ENCODE results near the gene POLR3G.

The POLR3G gene, protein sequence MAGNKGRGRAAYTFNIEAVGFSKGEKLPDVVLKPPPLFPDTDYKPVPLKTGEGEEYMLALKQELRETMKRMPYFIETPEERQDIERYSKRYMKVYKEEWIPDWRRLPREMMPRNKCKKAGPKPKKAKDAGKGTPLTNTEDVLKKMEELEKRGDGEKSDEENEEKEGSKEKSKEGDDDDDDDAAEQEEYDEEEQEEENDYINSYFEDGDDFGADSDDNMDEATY

DNA sequence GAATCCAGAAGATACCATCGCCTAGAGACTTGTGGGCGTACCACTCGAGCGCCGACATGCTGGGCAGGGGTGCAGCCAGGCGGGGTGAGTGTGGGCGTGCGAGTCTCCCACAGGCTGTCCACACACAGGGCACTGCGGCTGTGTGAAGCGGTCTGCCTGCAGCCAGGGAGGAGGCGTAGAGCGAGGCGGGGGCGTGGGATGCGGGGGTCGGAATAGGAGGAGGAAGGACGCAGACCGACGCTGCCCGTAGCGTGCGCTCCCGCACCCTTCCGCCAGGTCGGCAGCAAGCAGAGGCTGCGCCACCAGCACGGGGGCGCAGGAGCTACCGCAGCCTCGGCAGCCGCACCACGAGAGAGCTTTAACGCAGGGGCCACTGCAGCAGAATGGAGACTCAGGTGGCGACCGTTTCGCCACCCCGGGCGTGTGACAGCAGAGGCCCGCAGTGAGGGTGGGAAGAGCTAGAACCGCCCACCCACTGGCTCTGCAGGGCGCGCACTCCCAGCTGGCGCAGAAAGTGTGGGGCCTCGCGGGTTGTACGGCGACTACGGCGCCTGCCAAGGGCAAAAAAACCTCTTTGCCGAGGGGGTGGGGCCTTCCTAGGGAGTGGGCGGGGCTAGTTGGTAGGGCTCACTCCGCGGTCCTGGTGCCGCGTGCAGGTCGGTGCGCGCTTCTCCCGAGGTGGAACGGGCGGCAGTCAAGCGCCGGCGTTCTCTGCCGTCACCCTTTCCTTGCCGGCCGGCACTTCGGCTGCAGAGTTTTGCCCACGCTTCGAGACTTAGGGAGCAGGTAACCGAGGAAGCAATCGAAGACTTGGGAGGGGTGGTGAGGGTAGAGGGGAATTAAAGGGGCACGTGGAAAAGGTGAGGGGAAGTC lies at the start of gene POLR3G, which contains the start of gene MBLAC2:
TSS of gene POLR3G (plus strand) at position 630 of the 873 bp plus-strand sequence. CDS start 10,704 bp downstream, outside the sequence.
TSS of gene MBLAC2 (minus strand) at position 537 of the 873 bp plus-strand sequence. CDS start at position 58, 479 bp downstream.
- DNase-seq: peak; percentile 69

DNA sequence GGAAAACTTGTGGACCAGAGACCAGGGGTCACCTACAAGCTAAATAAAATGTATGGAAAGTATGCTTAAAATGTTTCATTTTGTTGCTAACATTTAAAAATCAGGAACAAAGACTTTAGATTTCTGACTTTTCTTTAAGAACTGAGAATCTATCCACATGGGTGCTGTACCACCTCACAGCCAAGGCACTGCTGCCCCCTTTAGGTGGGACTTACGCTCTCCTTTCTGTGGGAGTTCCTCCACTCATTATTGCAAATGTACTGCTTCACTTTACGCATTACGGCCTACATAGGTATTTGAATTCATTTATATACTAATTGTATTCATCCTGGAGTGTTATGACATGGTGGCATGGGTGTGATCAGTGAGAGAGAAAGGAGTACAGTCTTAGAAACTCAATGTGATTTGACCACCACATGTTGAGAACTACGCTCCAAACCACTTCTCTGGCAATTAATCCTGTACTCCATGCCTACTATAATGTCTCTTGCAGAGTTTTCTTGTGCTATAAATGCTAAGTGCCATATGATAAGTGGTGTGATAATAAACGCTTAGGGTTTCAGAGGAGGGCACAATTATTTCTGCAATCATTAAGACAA lies 40.4 kb upstream of the POLR3G start:
- no peak for DNase-seq

DNA sequence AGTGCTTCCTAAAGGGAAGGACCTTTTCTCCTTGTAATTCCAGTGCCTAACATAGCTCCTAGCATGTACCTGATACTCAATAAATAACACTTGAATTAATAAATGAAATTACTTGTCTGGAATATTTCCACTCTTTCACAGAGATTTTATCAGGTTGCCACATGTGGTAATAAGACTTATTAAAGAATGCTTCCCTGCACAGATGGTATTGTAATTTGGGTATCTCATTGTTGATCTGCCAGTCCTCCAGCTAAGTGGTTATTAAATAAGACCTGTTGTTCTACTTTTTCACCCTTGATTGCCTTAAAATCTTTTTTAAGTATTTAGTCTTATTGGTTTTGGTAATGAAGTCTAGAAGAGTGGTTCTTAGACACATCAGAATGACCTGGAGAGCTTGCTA lies 37.0 kb upstream of the POLR3G start:
- DNase-seq: no peak

DNA sequence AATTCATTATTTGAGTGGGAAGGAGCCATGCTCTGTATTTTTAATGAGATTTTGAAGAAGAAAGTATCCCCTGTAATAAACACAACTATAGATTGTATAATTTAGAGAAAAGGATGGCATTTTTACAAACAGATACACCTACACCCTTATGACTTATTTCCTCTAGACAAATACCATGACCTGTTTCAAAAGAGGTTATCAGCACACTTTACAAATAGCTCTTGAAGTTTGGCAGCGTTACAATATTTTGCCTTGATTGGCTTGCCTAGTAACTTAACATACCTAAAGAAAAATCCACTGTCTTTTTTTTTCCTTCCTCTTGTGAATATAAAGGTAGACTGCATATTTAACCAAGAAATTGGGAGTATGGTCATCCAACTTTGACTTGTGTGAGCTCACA lies 36.6 kb upstream of the POLR3G start:
- no peak for DNase-seq

DNA sequence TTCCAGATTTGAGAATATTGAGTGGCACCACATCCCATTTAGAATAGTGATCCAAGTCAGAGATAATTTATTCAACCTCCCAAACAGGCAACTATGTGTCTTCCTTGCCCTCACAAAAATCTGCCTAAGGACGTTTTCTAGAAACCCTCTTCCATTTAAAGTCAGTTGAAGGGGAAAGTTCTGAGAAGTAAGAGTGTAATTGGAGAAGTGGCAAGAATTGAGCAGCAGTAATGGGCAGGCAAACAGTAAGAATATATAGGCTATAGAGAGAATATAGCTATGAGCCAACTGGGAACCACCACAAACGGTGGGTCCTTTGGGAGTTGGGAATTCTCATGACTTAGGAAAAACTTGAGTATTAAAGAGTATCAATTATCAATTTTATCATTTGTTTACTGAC lies 34.0 kb upstream of the POLR3G start:
- no peak for DNase-seq

DNA sequence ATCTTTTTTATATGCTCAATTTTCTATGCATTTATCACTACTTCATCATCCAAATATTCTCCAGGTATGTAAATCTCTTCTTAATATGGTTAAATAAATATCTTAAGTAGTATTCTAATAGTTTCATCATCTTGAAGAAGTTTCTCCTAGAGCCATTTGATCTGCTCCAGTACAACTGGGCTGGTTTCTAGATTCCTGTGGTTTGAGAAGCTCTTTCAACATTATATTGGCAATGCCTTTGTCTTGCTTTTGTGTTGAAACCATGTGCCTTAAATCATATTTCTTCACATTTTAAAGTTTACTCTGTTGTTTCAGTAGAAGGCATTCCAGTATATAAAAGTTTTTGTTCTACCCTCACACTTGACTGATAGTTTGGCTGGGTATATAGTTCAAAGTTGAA lies 27.7 kb upstream of the POLR3G start:
- DNase-seq: no peak

DNA sequence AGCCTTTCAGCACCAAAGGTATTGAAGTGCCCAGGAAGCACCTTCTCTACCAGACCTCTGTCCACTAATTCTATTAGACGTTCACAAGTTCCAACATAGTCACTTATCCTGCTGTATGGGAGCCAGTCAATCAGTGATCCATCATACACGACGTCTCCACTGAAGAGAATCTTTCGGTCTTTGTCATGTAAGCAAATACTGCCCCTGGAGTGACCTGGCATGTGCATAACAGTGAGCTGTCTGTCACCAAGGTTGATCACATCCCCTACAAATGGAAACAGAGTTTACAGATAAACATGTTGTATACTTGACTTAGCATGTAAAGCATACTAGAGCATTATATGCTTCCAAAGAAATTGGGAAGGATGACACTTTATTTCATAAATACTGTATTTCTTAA lies 13.4 kb upstream of the POLR3G start:
- DNase-seq: no peak

DNA sequence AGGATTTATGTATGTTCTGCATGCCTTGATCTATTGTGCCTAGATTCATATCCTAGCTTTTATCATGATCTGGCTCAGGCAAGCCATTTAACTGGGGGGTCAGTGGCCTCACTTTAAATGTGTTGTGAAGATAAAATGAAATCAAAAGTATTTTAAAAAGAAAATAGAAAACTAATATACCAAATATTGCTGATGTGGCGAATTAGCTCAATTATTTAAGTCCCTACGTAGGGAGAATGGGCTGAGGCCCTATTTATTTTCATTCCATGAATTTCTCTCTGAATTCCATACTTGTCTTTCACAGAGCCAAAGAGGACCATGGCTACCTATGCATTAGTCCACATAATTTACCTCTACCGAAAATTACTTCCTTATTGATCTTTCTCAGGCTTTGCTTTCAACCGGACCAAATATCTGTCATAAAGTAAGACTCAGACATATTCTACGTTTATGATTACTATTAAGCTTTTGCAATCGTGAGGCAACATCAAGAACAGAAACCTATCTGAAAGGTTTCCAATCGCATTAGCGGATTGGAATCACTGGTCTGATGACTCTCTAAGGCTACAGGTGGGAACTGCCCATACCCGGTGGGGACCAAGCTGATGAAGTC lies 1.8 kb upstream of the POLR3G start:
- DNase-seq: no peak

DNA sequence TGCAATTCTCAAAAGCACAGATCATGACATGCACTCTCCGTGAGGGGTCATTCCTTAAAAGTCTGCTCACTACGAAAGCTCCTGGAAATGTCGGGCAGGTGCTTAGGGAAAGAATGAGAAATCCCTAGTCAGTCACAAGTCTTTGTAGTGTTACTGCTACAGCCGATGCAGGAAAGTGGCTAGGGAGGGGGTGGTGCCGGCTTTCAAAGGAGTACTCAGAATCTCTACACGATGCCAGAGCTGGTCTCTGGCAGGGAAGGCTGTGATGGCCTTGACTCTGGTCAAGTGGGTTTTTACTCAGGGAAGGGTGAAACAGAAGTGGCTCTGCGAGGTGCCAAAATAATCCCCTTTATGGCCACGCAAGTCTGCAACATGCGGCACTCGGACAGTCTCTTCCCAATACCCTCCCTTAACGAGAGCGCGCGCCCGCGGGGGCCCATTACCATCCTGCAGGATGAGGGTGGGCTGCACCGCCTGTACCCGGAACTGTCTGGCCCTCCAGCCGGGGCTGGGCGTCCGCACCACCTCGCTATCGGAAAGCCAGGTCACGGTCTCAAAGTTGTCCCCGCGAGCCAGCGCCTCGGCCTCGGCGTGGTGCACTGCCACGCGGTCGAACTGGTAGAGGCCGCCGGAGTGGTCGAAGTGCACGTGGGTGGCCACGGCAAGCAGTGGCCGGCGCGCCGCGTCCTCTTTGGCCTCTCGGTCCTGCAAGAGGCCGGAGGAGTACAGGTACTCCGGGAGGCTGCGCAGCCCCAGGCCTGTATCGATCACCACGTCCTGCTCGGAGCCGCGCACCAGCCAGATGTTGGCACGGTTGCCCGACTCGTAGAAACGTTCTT lies 1.0 kb upstream of the POLR3G start:
- DNase-seq: no peak

DNA sequence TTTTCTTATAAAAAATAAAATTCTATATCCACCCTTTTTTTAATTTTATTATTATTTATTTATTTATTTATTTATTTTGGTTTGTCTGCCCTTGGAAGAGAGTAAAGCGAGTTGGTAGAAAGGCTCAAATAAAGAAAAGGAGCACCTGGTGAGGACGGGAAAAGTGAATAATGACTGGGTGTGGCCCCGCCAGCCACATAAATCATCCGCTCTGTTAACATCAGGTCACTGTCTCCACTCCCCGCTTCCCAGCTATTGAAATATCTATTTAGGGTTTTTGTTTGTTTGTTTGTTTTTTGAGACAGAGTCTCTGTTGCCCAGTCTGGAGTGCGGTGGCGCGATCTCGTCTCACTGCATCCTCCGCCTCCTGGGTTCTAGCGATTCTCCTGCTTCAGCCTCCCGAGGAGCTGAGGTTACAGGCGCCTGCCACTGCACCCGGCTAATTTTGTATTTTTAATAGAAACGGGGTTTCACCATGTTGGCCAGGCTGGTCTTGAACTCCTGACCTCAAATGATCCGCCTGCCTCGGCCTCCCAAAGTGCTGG lies 844 bp downstream of the POLR3G start:
- no peak for DNase-seq

DNA sequence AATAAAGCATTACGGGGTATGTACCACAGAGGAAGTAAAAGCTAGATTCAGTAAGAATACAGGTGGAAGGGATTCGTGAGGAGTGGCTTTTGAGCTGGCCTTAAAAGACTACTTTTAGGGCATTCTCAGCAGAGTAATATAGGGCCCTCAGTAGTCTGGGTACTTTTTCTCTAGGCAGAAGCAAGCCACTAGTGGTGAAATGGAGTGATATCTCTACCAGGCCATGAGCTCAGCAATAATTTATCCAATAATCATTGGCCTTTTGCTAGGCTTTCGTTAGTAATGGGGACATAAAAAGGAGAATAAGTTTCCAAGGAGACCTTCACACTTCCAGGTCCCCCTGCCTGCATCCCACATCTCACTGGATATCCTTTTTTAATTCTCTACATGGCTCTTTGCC lies 1.7 kb downstream of the POLR3G start:
- no peak for DNase-seq

DNA sequence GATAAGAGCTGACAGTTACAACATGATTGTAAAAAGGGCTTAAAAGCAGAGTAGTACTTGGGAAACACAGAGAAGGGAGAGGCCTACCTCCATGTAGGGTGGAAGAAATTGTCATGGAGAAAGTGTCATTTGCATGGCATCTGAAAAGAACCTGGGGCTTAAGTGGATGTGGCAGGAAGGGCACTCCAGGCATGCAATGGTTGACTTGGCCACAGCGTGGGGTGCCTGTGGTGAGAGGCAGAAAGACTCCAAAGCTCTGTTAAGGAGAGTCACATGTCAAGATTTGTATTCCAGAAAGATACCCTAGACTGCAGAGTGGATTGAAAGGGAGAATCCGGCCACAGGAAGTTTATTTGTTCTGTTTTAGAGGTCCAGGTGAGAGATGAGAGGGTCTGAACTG lies 2.4 kb downstream of the POLR3G start:
- no peak for DNase-seq

DNA sequence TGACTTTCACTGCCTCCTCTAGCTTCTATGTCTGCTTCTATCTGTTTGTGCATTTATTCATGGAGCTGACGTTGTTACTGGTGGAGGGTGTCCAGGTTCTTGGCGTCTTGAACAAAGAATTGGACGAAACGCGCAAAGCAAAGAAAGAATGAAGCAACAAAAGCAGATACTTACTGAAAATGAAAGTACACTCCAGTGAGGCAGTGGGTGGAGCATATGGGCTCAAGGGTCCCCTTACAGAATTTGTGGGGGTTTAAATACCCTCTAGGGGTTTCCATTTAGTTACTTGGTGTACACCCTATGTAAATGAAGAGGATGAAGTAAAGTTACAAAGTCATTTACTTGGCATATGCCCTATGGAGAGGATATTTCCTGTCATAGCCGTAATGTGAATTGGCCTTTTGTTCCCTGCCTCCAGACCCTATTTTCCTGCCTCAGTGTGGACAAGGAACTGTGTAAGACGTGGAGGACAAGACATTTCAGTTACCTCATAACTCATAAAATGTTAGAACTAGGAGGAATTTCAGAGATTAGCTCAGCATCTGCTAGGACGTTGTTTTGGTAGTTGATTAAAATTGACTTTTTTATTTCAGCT lies 3.1 kb downstream of the POLR3G start:
- no peak for DNase-seq

DNA sequence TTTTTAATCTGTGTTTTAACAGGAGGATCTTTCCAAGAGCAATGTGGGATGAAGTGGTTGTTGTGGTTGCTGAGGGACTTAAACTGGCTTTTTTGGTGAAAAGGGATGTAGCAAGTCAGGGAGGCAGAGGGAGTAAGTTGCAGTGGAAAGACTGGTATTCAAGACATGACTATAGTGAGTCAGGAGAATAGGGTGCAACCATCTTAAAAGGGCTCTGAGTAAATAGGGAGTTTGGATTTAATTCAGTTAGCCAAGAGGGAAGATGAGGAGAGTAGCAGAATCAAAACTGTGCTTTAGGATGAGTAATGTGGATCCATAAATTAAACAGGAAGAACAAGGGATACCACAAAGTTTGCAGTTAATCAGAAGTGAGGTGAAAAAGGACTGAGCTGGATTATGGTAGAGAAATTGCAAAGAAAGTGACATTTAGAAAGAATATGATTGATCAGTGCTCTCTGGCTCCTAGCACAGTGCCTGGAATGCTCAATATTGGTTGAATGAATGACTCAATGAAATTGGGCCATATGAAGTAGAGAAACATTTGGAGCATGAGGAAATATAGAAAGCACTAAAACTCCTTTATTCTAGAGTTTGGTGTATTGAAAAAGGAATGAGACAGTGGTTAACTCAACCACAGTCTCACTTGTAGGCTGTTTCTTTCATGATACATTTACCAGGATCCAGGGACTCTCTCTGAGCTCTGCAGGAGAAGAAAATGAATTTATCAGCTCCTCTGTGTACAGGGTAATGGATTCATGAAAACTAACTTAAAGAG lies 5.1 kb downstream of the POLR3G start:
- no peak for DNase-seq

DNA sequence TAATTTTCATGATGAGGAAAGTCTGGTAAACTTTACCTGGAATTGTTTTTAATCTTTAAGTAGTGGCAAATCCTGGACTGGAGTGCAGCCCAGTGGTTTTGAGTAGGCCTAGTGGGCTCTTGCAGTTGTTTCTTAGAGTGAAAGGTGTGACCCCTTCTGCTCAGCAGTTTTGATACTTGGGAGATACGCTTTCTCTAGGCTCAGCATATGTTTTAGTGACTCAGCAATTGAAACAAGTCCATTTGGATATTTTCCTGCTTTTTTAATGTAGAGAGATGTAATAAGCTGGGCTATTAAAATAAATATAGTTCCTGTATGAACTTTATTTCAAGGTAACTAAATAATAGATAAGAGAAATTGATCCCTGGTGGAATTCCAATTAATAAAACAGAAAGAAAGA lies 6.0 kb downstream of the POLR3G start:
- no peak for DNase-seq

DNA sequence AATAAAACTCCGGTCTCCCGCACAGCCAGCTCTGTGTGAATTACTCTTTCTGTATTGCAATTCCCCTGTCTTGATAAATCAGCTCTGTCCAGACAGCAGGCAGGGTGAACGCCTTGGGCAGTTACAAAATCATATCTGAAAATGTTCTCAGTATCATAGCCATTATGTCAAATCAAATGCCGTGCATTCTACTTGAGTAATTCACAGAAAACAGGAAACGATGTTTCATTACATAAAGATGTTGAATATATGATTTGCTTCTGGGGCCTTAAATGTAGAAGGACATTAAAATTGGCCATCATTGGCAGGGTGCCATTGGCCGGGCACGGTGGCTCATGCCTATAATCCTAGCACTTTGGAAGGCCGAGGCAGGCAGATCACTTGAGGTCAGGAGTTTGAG lies 8.5 kb downstream of the POLR3G start:
- DNase-seq: no peak

DNA sequence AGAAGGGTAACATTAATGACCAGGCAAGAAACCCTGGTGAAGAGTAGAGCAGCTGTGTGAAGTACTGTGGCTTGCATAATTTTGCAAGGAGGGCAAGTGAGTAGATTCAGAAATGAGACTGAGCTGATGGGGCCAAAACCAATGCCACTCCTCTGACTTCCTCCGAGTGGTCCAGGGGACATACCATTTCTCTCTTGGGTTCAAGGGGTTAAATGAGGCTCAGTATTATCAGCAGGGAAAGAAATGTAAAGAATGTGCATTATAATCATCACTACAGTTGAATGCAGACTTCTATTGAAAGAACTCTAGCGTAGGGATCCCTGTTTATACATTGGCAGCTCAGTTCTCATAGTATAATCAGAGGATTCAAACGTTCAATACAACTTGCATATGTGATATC lies 9.9 kb downstream of the POLR3G start:
- DNase-seq: no peak

DNA sequence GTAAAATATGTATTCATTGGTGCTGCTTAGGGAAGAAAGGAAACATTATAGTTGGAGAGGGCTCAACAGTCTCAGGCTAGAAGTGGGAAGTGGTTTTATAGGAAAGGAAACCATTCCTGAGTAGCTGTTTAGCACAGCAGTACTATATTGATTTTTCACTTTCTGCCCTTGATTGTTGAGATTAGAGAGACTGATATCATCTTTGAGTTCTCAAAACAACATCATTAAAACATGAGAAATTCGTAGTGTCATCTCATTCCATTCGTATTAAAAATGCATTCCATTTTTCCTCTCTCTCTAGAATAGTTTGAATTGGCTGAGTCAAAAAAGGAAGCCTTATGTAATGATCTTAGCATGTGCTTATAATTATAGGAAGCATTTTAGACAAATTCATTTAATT lies 14.1 kb downstream of the POLR3G start:
- no peak for DNase-seq

DNA sequence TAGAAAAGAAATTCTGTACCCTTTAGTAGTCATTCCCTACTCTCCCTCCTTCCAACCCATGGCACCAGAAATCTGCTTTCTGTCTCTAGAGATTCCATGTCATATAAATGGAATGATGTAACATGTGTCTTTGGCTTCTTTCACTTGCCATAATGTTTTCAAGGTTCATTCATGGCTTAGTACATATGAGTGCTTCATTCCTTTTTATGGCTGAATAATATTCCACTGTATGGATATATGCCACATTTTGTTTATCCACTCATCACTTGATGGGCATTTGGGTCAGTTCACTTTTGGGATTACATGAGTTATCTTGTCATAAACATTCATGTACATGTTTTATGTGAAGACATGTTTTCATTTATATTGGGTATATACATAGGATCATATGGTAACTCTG lies 19.4 kb downstream of the POLR3G start:
- no peak for DNase-seq

DNA sequence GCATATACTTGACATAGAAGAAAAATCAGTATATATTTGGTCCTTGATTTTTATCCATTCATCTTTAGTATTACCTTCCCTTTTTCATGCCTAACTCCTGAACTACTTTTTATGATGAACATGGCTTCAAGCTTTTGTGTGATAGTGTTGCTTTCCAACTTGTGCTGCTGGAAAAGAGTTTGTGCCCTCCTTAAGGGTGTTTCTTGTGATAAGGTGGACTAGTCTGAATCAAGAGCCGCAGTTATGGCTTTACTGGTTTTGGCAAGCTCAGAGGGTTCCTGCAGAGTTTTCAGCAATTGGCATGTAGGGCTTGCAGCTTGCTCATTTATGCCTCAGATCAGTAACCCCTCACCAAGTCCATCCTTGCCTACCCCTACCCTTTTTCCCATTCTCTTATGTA lies 20.5 kb downstream of the POLR3G start:
- DNase-seq: no peak

DNA sequence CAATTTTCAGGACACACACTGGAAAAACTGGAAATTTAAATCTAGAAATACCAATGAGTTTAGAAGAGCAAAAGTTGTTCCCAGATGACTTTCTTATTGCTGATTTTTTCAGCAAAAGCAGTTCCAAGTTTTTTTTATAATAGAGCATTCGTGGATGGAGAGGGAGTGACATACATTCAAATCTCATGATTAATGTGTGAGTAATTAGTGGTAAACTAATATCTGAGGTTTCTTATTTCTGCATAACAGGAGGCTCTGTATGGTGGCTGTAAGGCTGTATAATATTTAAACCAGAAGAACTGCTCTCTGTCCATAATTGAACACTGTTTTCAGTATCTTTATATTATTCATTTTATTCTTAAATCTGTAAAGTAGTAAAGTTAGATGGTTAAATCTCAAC lies 28.9 kb downstream of the POLR3G start:
- no peak for DNase-seq
